ENCODE results near the gene ARSJ. TPM values are rescaled to one million over a fixed set of nuclear protein-coding genes. Genes with fewer than 3 reads are reported as not detected.

ARSJ gene
- total RNA-seq, 1 donor: 24.6 TPM

DNA sequence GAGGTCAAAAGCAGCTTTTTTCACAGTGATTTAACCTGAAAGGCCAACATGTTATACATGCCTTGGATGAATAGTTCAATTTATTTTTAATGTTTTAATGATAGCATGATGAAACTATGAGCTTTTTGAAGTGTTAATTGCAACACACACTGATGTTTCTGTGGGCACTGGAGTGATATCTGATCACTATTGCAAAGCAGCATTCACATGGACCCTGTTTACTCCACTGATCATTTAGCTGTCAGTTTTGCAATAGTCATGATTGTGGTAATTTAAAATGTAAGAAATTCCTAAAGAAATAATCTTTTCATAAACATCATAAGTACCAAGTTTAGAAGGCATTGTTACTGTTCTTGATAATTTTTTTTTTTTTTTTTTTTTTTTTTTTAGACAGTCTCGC, 74.1 kb downstream of the ARSJ start:
- TF ChIP-seq, protein P1, sequence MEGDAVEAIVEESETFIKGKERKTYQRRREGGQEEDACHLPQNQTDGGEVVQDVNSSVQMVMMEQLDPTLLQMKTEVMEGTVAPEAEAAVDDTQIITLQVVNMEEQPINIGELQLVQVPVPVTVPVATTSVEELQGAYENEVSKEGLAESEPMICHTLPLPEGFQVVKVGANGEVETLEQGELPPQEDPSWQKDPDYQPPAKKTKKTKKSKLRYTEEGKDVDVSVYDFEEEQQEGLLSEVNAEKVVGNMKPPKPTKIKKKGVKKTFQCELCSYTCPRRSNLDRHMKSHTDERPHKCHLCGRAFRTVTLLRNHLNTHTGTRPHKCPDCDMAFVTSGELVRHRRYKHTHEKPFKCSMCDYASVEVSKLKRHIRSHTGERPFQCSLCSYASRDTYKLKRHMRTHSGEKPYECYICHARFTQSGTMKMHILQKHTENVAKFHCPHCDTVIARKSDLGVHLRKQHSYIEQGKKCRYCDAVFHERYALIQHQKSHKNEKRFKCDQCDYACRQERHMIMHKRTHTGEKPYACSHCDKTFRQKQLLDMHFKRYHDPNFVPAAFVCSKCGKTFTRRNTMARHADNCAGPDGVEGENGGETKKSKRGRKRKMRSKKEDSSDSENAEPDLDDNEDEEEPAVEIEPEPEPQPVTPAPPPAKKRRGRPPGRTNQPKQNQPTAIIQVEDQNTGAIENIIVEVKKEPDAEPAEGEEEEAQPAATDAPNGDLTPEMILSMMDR (IDR thresholded peaks at IDR 0.05; ENCODE audit: extremely low read depth, low read depth, low read length): no peak
- DNase-seq (ENCODE audit: insufficient read length, low spot score, missing footprints): no peak
- peaks cover 40% of the 10 kb centered on the region for H3K79me2 ChIP-seq (ENCODE audit: insufficient read depth, low read length)

DNA sequence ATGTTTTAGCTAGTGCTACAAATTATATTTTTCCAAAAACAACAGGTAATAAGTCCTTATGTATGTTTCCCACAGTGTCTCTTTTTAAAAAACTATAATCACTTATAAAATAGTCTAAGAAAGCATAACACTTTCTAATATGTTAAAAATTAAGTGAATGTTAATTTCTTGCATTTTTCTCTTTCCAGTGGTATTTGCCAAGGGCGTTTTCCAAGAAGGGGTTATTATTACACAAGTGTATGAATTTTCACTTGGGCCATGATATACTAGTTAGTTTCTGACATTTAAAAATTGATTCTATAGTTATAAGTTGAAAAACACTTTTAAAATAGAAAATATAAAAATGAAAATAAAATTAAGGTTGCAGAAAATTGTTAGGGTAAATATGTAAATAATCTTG, 74.6 kb downstream of the ARSJ start:
- no peaks in the 10 kb centered on the region for H3K27me3 ChIP-seq (ENCODE audit: insufficient read depth, low read length)
- H3K27ac ChIP-seq (ENCODE audit: low read depth, low read length): no peak overlapping the region
- peaks cover 3% of the 10 kb centered on the region for H4K20me1 ChIP-seq (ENCODE audit: insufficient read depth, low read length)
- no peak for DNase-seq (ENCODE audit: insufficient read length, low spot score, missing footprints)
- H3K79me2 ChIP-seq (ENCODE audit: insufficient read depth, low read length): peaks cover 40% of the 10 kb centered on the region
- H3K36me3 ChIP-seq (ENCODE audit: insufficient read depth, low read length): peaks cover 29% of the 10 kb centered on the region
- H2AFZ ChIP-seq (ENCODE audit: low read length): no peak overlapping the region
- H3K4me1 ChIP-seq (ENCODE audit: insufficient read depth, low read length): no peaks in the 10 kb centered on the region
- H3K9me3 ChIP-seq (ENCODE audit: low read depth, low read length): no peaks in the 10 kb centered on the region
- TF ChIP-seq, protein P1 (IDR thresholded peaks at IDR 0.05; ENCODE audit: extremely low read depth, low read depth, low read length): no peak
- H3K4me2 ChIP-seq (ENCODE audit: insufficient read depth, low read length): no peak overlapping the region
- no peak overlapping the region for H3K4me3 ChIP-seq (ENCODE audit: insufficient read depth, low read length)

More for the DNA sequence above, 74.1 kb downstream of the ARSJ start:
- Histone ChIP-seq H2AFZ (ENCODE audit: low read length) (no peak overlapping the region), H4K20me1 (ENCODE audit: insufficient read depth, low read length) (peaks cover 3% of the 10 kb centered on the region), H3K4me2 (ENCODE audit: insufficient read depth, low read length) (no peak overlapping the region), H3K4me3 (ENCODE audit: insufficient read depth, low read length) (no peak overlapping the region), H3K27ac (ENCODE audit: low read depth, low read length) (no peak overlapping the region), H3K9me3 (ENCODE audit: low read depth, low read length) (no peaks in the 10 kb centered on the region), H3K36me3 (ENCODE audit: insufficient read depth, low read length) (peaks cover 26% of the 10 kb centered on the region), H3K27me3 (ENCODE audit: insufficient read depth, low read length) (no peaks in the 10 kb centered on the region), H3K4me1 (ENCODE audit: insufficient read depth, low read length) (no peaks in the 10 kb centered on the region)

DNA sequence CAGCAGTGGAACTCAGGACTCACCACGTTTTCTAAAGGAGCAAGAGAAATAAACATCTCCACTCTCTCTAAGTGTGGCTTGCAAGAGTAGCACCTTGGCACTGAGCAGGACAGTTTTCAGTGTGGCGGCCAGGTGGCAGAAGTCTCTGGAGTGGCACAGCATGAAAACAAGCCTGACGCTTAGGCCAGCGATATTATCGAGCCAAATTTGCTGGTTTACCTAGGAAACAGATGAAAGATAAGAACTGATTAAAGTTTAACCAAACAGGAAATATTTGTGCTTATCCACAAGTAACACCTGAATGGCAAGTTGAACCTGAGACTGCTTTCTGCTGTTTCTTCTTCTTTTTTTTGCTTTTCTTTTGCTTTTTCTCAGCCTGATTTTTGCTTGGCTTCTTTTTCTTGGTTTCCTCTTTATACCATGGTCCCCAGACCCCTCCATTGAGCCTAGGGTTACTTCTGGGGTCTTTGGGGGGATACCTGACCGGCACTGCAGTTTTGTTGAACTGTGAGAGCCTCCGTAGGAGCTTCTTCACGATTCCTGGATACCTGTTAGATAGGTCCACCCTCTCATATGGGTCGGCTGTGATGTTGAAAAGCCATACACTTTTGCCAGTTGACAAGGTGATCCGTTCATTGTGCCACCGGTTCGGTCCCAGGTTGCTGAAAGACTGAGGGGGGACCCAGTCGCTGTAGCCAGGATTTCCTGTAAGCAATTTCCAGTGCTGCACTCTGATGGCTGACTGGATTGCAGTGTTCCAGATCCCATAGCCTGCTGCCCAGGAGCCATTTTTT, 77.3 kb downstream of the ARSJ start:
- no peak for DNase-seq (ENCODE audit: insufficient read length, low spot score, missing footprints)
- Histone ChIP-seq H3K27ac (ENCODE audit: low read depth, low read length) (no peak overlapping the region), H3K27me3 (ENCODE audit: insufficient read depth, low read length) (no peaks in the 10 kb centered on the region), H4K20me1 (ENCODE audit: insufficient read depth, low read length) (no peaks in the 10 kb centered on the region), H3K4me1 (ENCODE audit: insufficient read depth, low read length) (no peaks in the 10 kb centered on the region), H3K4me3 (ENCODE audit: insufficient read depth, low read length) (no peak overlapping the region), H3K36me3 (ENCODE audit: insufficient read depth, low read length) (peaks cover 44% of the 10 kb centered on the region), H3K79me2 (ENCODE audit: insufficient read depth, low read length) (peaks cover 22% of the 10 kb centered on the region), H3K4me2 (ENCODE audit: insufficient read depth, low read length) (no peak overlapping the region), H3K9me3 (ENCODE audit: low read depth, low read length) (no peaks in the 10 kb centered on the region), H2AFZ (ENCODE audit: low read length) (no peak overlapping the region)
- TF ChIP-seq, protein P1 (IDR thresholded peaks at IDR 0.05; ENCODE audit: extremely low read depth, low read depth, low read length): no peak

DNA sequence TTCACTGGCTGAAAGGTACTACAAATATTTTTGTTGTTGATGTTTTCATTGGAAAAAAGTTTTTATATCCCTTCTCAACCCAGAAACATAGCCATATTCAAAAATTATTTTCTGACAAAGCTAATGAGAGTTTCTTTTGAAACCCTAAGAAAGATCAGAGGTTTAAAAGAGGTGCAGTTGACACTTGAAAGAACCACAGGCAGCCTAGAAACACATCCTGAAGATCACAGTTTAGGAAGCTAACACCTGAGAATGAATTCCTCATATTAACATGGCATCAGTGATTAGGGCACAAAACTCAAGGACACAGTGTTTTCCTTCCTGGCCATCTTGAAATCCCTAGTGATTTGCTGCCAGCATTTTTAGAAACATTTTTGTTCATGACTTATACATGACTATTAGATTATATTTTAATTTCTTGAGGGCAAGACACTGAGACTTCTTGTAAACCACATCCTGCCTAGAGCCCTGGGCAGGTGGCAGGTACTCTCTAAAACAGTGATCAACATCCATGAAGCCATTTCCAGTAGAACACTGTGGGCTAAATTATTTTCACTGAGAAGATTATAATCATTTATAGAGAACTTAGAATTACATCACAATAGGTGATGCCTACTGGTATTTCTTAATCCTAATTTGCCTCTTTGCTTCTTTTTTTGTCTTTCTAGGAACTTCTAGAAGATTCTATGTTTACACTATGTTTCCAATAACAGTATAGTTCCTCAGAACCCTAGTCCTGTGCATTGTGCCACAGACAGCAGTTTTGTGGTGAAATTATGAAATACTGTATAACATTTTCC, 80.0 kb downstream of the ARSJ start:
- Histone ChIP-seq H3K4me1 (ENCODE audit: insufficient read depth, low read length) (no peaks in the 10 kb centered on the region), H3K27me3 (ENCODE audit: insufficient read depth, low read length) (no peaks in the 10 kb centered on the region), H2AFZ (ENCODE audit: low read length) (no peak overlapping the region), H3K36me3 (ENCODE audit: insufficient read depth, low read length) (peaks cover 59% of the 10 kb centered on the region), H3K4me3 (ENCODE audit: insufficient read depth, low read length) (no peak overlapping the region), H3K79me2 (ENCODE audit: insufficient read depth, low read length) (peaks cover 10% of the 10 kb centered on the region), H3K4me2 (ENCODE audit: insufficient read depth, low read length) (no peak overlapping the region), H4K20me1 (ENCODE audit: insufficient read depth, low read length) (no peaks in the 10 kb centered on the region), H3K9me3 (ENCODE audit: low read depth, low read length) (no peaks in the 10 kb centered on the region), H3K27ac (ENCODE audit: low read depth, low read length) (no peak overlapping the region)
- DNase-seq (ENCODE audit: insufficient read length, low spot score, missing footprints): no peak
- TF ChIP-seq, protein P1 (IDR thresholded peaks at IDR 0.05; ENCODE audit: extremely low read depth, low read depth, low read length): no peak

Measured in osteoblast (primary cell).